HUES64 (cell line): ENCODE results near the gene PMP22.
"Not testable (repeated sequence)": the region's sequence is repeated elsewhere in the genome, so short reads cannot be mapped to it uniquely, and the experiment has no call there.

Experiments
- H3K27ac ChIP-seq: 2 replicates; pipeline ENCODE4 v1.7.0; 2013; ENCODE audit warnings: low read depth, low read length, inconsistent platforms
- H3K27me3 ChIP-seq: 2 replicates; pipeline ENCODE4 v1.6.1; 2013; ENCODE audit warnings: mild to moderate bottlenecking, low read length; ENCODE audit not compliant: insufficient read depth
- H3K36me3 ChIP-seq: 2 replicates; pipeline ENCODE4 v1.6.1; 2013; ENCODE audit warnings: mild to moderate bottlenecking, low read length; ENCODE audit not compliant: insufficient read depth
- H3K4me1 ChIP-seq: 2 replicates; pipeline ENCODE4 v1.6.1; 2013; ENCODE audit warnings: mild to moderate bottlenecking, low read length, moderate library complexity; ENCODE audit not compliant: insufficient read depth
- H3K4me3 ChIP-seq: 2 replicates; pipeline ENCODE4 v1.5.1; 2013; ENCODE audit warnings: mild to moderate bottlenecking, low read length, moderate library complexity
- H3K9ac ChIP-seq: 2 replicates; pipeline ENCODE4 v1.6.1; 2013; ENCODE audit warnings: mild to moderate bottlenecking, low read depth, low read length
- H3K9me3 ChIP-seq: 2 replicates; pipeline ENCODE4 v1.6.1; 2013; ENCODE audit warnings: low read depth, low read length; ENCODE audit not compliant: insufficient read depth
- WGBS: fragments of 150-250, 120-280 bp; methylation state at CpG from one replicate; pipeline ENCODE4 v1.1.7; 2013; ENCODE audit warnings: missing lambda C conversion rate; 5-methylcytosine and 5-hydroxymethylcytosine counted together

The PMP22 gene

DNA sequence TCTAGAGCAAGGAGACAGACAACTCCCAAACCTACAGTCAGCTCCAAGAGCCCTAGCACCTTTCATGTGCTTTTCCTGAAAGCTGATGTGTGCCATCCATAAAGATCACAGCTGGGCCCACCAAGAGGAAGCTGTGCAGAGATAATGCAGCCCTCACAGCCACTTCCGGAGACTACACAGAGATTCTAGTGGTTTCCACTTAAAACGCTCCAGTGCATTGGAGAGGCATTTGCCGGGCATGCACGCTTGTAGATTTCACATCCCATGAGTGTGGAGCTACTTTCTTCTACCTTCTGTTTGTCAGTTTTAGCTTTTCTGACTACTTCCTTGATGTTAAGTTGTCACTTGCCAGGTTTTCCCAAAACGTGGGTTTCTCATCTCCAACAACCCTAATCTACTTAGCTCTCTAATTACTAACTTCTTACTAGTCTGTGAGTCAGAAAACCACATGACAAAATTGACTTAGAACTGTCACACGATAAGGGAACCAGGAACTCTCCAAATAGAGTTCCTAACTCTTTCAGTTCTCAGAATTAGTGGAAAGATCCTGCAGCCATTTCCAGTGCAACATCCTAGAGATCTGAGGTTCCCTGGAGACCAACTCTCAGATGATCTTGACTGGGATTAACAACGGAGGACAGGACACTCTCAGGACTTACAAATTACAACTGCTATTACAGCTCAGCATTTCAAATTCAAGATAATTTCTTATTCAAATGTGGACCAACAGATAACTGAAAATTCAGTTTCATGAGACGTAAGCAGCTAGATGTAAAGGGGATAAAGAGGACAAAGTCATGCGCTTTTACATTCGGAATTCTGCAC, 28.6 kb downstream of the PMP22 start:
- H3K4me1 ChIP-seq, result no peaks in the 10 kb centered on the region
- WGBS, result 92% methylated on average over 10 of the region's 10 CpGs

DNA sequence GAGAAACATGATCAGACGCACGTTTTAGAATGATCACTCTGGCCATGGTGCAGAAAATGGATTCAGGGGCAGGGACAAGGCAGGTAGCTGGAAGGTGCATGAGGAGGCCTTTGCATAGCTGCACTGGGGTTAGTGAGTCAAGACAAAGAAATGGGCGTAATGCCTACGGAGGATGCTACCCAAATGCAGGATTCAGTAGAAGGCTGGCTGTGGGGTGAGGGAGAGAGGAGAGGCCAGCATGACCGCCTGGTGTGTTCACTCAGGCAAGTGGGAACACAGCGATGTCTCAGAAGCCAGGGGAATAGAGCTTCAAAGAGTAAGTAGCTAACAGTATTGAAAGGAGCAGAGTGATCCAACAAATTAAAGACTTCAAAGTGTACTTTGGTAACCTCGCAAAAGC, 31.2 kb downstream of the PMP22 start:
- Histone ChIP-seq H3K36me3 (no peaks in the 10 kb centered on the region), H3K9ac (no peak overlapping the region), H3K27me3 (no peaks in the 10 kb centered on the region), H3K27ac (no peak overlapping the region), H3K4me1 (no peaks in the 10 kb centered on the region), H3K4me3 (no peak overlapping the region), H3K9me3 (no peaks in the 10 kb centered on the region)
- WGBS, result 93% methylated on average over 7 of the region's 7 CpGs

More for the DNA sequence above, 28.6 kb downstream of the PMP22 start:
- Histone ChIP-seq H3K9me3 (no peaks in the 10 kb centered on the region), H3K36me3 (no peaks in the 10 kb centered on the region), H3K4me3 (no peak overlapping the region), H3K27me3 (no peaks in the 10 kb centered on the region), H3K9ac (no peak overlapping the region), H3K27ac (no peak overlapping the region)

DNA sequence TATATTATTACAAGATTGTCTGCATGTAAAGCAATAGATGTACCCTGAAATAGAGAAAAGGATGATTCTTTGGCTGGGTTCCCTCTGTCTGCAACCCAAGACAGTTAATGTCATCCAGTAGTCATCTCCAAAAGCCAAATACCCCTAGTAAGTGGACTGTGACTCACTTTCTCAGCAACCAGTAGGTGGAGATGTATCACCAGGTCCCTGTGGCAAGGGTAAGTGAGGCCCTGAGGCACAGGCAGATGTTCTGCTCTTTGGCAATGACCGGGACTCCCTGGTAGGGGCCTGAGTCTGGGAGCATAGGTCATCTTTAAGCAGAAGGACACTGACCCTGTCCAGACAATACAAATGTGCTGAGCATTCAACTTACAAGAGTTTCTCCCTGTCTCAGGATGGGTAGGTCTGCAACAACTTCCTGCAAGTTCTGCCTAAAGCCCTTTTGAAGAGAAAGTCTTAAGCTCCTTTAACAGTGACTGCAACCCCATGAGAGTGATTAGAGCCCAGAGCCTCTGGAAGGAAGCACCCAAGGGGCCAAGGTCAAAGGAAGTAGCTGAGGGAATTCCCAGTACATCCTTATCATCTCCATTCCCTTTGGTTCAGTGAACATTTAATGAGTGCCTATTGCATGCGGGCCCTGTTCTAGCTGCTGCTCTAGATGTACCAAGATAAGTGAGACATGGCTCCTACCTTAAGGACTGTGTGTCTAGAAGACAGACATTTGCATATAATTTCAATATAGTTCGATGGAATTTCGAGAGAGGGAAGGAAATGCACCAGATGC, 31.9 kb downstream of the PMP22 start:
- Histone ChIP-seq H3K9ac (no peak overlapping the region), H3K4me3 (no peak overlapping the region), H3K27me3 (no peaks in the 10 kb centered on the region), H3K36me3 (no peaks in the 10 kb centered on the region), H3K27ac (no peak overlapping the region), H3K9me3 (no peaks in the 10 kb centered on the region), H3K4me1 (no peaks in the 10 kb centered on the region)
- WGBS, result 89% methylated on average over 4 of the region's 4 CpGs

DNA sequence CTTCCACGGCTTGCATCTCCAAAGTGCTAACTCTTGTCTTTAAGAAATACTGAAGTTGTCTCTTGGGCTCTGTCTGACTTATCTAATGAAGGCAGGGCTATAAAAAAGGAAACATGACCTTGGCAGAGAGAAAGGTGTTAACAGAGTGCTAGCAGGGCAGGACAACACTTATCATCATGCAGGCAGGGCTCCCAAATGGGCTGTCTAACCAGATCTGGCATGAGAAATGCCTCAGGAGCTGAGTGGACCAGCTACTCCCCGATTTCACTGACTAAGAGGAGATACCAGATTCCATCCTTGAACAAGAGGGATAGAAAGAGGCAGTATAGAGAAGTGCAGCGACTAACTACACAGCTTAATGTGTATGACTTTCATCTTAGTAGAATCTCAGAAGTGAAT, 32.6 kb downstream of the PMP22 start:
- Histone ChIP-seq H3K36me3 (no peaks in the 10 kb centered on the region), H3K27ac (no peak overlapping the region), H3K4me1 (no peaks in the 10 kb centered on the region), H3K9me3 (no peaks in the 10 kb centered on the region), H3K4me3 (no peak overlapping the region), H3K9ac (no peak overlapping the region), H3K27me3 (no peaks in the 10 kb centered on the region)
- WGBS, result 97% methylated on average over 3 of the region's 3 CpGs

DNA sequence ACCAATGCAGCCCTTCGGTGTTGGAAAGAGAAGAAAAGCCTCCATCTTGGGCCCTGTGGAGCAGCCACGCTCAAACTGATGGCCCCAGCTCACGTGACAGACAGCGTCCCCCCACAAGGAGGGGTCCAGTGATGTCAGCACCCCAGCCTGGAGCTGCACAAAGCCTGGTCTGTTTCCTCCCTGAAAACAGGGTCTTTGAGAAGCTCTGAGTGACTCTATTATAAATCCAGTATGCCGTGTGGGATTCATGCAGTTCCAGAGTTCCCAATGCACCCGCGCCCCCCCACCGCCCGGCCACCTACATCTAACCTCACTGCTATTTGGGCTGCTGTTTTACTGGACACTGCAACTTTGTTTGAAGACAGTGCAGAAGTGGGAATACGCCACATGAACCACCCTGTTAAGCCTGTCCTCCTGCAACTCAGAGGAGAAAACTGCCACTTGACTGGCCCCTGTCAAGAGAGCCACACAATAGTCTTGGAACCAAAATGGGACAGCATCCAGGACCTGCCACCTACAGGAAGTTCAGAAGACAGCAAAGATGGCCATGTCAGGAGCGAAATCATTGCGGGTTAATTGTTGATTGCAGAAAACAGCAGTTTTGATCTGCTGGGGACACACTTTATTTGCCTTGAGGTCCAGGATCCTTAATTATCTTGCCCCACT, 33.1 kb downstream of the PMP22 start:
- WGBS, result 92% methylated on average over 12 of the region's 12 CpGs

DNA sequence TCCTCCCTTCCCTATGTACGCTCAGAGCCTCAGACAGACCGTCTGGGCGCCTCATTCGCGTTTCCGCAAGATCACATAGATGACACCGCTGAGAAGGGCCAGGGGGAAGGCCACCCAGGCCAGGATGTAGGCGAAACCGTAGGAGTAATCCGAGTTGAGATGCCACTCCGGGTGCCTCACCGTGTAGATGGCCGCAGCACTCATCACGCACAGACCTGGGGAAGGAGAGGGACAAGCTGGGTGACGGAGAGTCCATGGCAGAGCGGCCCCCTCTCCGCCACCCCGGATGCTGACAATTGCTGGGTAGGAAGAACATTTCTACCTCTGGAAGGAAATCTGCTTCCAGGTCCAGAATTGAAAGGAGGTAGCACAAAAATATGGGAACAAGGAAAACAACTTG, 34.3 kb downstream of the PMP22 start:
- 96% methylated on average over 18 of the region's 18 CpGs for WGBS
- no peak overlapping the region for H3K9ac ChIP-seq

More for the DNA sequence above, 33.1 kb downstream of the PMP22 start:
- no peaks in the 10 kb centered on the region for H3K27me3 ChIP-seq
- H3K9ac ChIP-seq, result no peak overlapping the region
- no peaks in the 10 kb centered on the region for H3K36me3 ChIP-seq
- no peaks in the 10 kb centered on the region for H3K4me1 ChIP-seq
- H3K9me3 ChIP-seq, result no peaks in the 10 kb centered on the region
- no peak overlapping the region for H3K27ac ChIP-seq
- no peak overlapping the region for H3K4me3 ChIP-seq

DNA sequence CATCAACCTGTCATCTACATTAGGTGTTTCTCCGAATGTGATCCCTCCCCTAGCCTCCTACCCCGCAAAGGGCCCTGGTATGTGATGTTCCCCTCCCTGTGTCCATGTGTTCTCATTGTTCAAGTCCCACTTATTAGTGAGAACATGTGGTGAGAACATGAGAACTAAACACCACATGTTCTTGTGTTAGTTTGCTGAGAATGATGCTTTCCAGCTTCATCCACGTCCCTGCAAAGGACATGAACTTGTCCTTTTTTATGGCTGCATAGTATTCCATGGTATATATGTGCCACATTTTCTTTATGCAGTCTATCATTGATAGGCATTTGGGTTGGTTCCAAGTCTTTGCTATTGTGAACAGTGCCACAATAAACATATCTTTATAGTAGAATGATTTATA, 43.3 kb downstream of the PMP22 start:
- H3K27ac ChIP-seq, result not testable (repeated sequence)

More for the DNA sequence above, 34.3 kb downstream of the PMP22 start:
- no peak overlapping the region for H3K4me3 ChIP-seq
- no peaks in the 10 kb centered on the region for H3K4me1 ChIP-seq
- H3K9me3 ChIP-seq, result no peaks in the 10 kb centered on the region
- H3K27me3 ChIP-seq, result no peaks in the 10 kb centered on the region
- no peak overlapping the region for H3K27ac ChIP-seq
- H3K36me3 ChIP-seq, result no peaks in the 10 kb centered on the region

DNA sequence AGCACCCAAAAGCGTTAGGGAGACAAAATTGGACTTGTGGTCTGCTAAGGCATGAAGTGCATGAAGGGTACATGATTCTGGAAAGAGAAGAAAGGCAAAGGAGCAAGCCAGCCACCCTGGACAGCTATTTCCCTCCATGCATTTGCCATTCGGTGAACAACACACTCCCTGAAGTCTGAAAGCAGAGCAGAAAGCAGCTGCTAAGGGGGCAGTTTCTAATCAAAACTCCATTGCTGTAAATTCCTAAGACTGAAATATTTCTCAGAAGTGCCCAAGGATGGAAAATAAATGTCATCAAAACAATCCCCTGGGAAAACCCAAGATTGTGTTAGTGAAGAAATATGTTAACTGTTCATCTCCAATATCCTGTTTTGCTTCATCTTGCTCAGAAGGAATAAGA, 44.3 kb downstream of the PMP22 start:
- Histone ChIP-seq H3K4me1 (no peaks in the 10 kb centered on the region), H3K9ac (no peak overlapping the region), H3K27me3 (no peaks in the 10 kb centered on the region), H3K9me3 (no peaks in the 10 kb centered on the region), H3K36me3 (no peaks in the 10 kb centered on the region), H3K27ac (no peak overlapping the region), H3K4me3 (no peak overlapping the region)
- 83% methylated on average over 2 of the region's 2 CpGs for WGBS

More for the DNA sequence above, 43.3 kb downstream of the PMP22 start:
- H3K4me1 ChIP-seq, H3K9ac ChIP-seq, H3K4me3 ChIP-seq, H3K27me3 ChIP-seq, H3K36me3 ChIP-seq, H3K9me3 ChIP-seq: not testable (repeated sequence)
- WGBS, result 79% methylated on average over 3 of the region's 3 CpGs

DNA sequence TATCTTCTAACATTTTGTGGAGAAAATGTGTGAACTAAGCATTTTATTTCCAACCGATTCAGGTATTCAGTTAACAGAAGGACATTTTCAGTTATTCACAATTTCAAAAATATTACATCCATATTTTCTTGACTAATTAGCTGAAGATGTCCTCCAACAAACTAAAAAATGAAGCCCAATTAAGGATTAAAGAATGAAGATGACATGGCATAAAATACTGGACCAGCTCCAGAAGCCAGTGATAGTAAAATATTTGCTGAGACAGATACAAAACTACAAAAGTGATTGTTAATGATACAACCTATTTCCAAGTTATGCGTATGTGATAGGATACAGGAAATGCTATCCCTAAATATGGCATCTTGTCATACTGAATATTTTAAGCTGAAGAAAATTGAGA, 48.6 kb downstream of the PMP22 start:
- Histone ChIP-seq H3K9me3 (no peaks in the 10 kb centered on the region), H3K4me3 (no peak overlapping the region), H3K27ac (no peak overlapping the region), H3K36me3 (no peaks in the 10 kb centered on the region), H3K9ac (no peak overlapping the region), H3K4me1 (no peaks in the 10 kb centered on the region), H3K27me3 (no peaks in the 10 kb centered on the region)
- WGBS, result 93% methylated on average over 1 of the region's 2 CpGs

DNA sequence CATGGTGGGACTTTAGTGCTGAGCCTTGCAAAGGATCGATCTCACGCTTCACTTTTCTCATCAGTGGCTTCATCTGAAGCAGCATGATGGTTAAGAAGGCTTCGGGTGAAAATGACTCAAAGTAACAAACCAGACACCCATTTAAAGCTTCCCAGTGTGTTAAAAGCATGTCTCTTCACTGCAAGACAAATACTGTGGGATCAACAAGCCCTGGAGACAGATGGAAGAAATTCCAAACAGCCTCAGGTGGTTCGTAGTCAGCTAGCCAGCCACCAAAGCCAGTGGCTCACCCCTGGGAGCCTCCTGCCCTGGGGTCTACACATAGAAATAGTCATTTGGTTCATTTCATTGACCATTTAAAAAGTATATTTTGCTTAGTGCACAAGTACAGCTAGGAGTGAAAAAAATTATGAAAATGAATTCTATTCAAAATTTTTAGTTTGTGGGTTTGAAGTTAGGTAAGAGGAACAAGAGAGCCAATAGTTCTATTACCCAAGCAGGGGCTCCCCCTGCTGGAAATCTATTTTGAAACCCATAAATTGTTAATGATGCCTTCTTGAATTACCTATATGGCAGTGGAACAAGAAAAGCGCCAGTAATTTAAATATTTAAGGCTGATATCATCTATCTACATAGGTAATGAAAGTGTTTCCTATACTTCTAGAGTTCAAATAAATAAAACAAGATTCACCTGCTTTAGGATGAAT, 51.6 kb downstream of the PMP22 start:
- H3K36me3 ChIP-seq, result no peaks in the 10 kb centered on the region
- H3K9ac ChIP-seq, result no peak overlapping the region
- H3K9me3 ChIP-seq, result no peaks in the 10 kb centered on the region
- WGBS, result 86% methylated on average over 4 of the region's 5 CpGs
- H3K27me3 ChIP-seq, result no peaks in the 10 kb centered on the region
- H3K27ac ChIP-seq, result no peak overlapping the region
- no peaks in the 10 kb centered on the region for H3K4me1 ChIP-seq
- H3K4me3 ChIP-seq, result no peak overlapping the region
